BJ (cell line): ENCODE measurements around the gene HSPG2. TPM values are rescaled to one million over a fixed set of nuclear protein-coding genes. Genes with fewer than 3 reads are reported as not detected.

Experiments used
- CTCF ChIA-PET: fragments of 350-600 bp; formaldehyde crosslinking; extraction: SDS; loops from one replicate; lab custom pipeline; 2021; ENCODE audit warnings: antibody characterized with exemption, inconsistent platforms; lab: Yijun Ruan, JAX
- POLR2A ChIA-PET: fragments of 300-600 bp; sonication (Branson Sonifier 250); formaldehyde crosslinking; extraction: SDS; loops from one replicate; lab custom pipeline; 2021; ENCODE audit warnings: antibody characterized with exemption; lab: Charles Lee
- DNase-seq: peaks from one replicate; pipeline ENCODE4 v3.0.0-alpha.2; 2011; ENCODE audit warnings: low read depth
- H3K27me3 ChIP-seq: 2 replicates; pipeline ENCODE4 v1.6.0; 2011; ENCODE audit warnings: low read length; ENCODE audit not compliant: control insufficient read depth, insufficient read depth
- H3K36me3 ChIP-seq: 2 replicates; pipeline ENCODE4 v1.5.1; 2011; ENCODE audit warnings: low read length; ENCODE audit not compliant: control insufficient read depth, insufficient read depth
- H3K4me3 ChIP-seq: 2 replicates; pipeline ENCODE4 v1.5.1; 2011; ENCODE audit warnings: low read depth, mild to moderate bottlenecking, control low read depth, low read length
- CTCF ChIP-seq: IDR thresholded peaks from 2 replicates; pipeline ENCODE4 v1.5.1; 2011; ENCODE audit warnings: low read depth, mild to moderate bottlenecking, control low read depth, inconsistent platforms, low read length, moderate library complexity; ENCODE audit not compliant: insufficient read depth
- polyA plus RNA-seq: library from polyadenylated mRNA; depleted of rRNA; stranded (reverse); fragments of >200 nt; gene quantifications from 2 replicates; pipeline ENCODE4 v1.2.3, GENCODE V29; 2011

The HSPG2 gene
- polyA plus RNA-seq, 1 experiment = 45.1 TPM

- CTCF ChIA-PET = no interaction called here
- TF ChIP-seq CTCF = no peak
- POLR2A ChIA-PET = no interaction called here
- H3K4me3 ChIP-seq = no peak overlapping the region
- no peak for DNase-seq
- no peaks in the 10 kb centered on the region for H3K27me3 ChIP-seq
- H3K36me3 ChIP-seq = peaks cover 64% of the 10 kb centered on the region
Observed at GRCh38 chr1:21843208-21843607, 93.9 kb downstream of the HSPG2 start.

GRCh38 chr1:21842606-21843162 is 94.4 kb downstream of the HSPG2 start:
- CTCF ChIA-PET = no interaction called here
- POLR2A ChIA-PET = no interaction called here
- peaks cover 61% of the 10 kb centered on the region for H3K36me3 ChIP-seq
- DNase-seq = no peak
- H3K27me3 ChIP-seq = no peaks in the 10 kb centered on the region
- no peak overlapping the region for H3K4me3 ChIP-seq
- TF ChIP-seq CTCF = no peak

GRCh38 chr1:21841852-21842466 is 95.2 kb downstream of the HSPG2 start:
- ChIA-PET POLR2A (no interaction called here), CTCF (interaction anchor here (0.6 kb wide), 1 partner anchor 180 kb away, joined by 3 read pairs; no protein-coding TSS in a partner anchor)
- Histone ChIP-seq H3K36me3 (peaks cover 58% of the 10 kb centered on the region), H3K4me3 (no peak overlapping the region), H3K27me3 (no peaks in the 10 kb centered on the region)
- no peak for TF ChIP-seq CTCF
- DNase-seq = no peak

- Histone ChIP-seq H3K36me3 (peaks cover 57% of the 10 kb centered on the region), H3K27me3 (no peaks in the 10 kb centered on the region), H3K4me3 (no peak overlapping the region)
- DNase-seq = no peak
- TF ChIP-seq CTCF = no peak
- CTCF ChIA-PET = no interaction called here
- POLR2A ChIA-PET = no interaction called here
Observed at GRCh38 chr1:21840981-21841380, 96.1 kb downstream of the HSPG2 start.

- CTCF ChIA-PET = no interaction called here
- Histone ChIP-seq H3K27me3 (no peaks in the 10 kb centered on the region), H3K36me3 (peaks cover 63% of the 10 kb centered on the region), H3K4me3 (no peak overlapping the region)
- TF ChIP-seq CTCF = no peak
- DNase-seq = no peak
- POLR2A ChIA-PET = no interaction called here
Observed at GRCh38 chr1:21839337-21840037, 97.6 kb downstream of the HSPG2 start.
